ENCODE measurements around the gene RBP4.

The RBP4 gene

DNA sequence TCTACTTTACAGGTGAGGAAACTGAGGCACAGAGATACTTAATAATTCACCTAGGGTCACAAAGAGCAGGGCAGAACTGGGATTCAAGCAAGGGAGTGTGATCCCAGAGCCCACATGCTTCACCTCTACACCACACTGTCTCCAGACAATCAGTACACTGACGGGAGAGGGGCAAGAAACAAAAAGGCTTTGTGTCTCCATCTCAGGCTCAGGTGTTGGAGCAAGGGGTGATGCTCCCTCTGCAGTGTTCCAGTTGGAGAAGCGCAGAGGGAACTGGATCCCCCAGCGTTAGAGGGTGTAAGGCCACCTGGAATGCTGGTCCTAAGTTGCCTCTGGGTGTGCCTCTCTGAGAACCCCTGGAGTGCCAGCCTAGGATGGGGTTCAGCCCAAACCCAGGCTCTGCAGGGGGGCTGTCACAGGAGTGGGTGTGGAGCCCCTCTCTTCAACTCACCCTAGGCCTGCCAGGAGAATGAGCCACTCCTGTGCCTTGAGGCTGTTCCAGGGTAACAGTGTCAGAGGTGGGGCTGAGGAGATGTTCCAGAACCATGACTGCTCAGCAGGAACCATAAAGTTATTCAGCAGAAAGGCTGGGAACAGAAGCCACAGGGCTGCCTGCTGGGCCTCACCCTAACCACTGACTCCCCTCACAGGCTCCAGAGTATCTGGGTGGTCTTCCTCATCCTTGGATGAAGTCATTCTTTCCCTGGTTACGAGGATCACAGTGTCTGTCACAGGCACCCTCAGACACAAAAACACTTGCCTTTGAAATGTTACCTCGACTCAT is 5.5 kb downstream of the RBP4 start:
- no peak for DNase-seq

DNA sequence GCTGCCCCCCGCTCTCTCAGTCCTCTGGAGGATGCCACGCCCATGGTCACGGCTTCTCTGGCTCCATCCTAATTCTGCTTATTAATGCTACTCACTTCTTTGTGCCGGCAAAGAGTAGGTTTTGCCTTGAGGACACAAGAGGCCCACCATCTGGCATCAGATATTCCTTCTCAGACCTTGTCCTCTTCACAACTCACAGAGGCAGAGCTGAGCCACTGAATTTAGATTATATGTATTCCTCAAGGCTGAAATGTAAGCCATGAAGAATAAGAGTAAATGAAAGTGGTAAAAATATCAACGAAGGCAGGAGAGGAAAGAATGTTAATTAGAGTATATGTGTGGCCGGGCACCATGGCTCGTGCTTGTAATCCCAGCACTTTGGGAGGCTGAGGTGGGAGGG is 6.5 kb downstream of the RBP4 start:
- DNase-seq = no peak

DNA sequence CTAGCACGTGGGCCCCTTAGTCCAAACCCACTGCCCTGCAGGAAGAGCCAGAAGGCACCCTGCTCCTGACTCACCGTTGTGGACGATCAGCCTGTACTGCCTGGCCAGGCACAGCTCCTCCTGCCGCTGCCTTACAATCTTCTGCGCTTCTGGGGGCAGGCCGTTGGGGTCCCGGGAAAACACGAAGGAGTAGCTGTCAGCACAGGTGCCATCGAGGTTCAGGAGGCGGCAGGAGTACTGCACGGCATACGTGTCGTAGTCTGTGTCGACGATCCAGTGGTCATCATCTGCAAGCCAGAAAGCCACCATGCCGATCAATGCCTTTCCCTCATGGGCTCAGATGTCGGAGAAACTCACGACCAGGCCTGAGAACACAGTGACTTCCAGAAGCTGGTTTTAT is 7.3 kb downstream of the RBP4 start:
- DNase-seq = no peak

DNA sequence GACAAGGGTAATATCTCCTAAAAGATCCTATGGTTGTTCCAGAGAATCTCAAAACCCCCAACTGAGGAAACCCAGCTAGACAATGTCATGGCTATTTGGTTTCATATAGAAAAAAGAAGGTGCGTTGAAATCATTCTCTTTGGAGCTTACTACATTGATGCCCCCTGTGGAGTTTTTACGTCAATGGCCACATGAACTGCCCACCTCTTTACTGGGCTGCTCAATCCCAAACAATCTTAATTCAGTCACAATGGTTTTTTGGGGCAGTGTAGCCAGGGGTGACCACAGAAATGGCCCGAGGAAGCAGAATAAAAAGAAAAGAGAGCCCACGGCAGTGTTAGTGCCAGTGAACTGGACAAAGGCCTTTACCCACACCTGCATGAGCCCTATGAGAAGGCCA is 7.8 kb downstream of the RBP4 start:
- DNase-seq = no peak

DNA sequence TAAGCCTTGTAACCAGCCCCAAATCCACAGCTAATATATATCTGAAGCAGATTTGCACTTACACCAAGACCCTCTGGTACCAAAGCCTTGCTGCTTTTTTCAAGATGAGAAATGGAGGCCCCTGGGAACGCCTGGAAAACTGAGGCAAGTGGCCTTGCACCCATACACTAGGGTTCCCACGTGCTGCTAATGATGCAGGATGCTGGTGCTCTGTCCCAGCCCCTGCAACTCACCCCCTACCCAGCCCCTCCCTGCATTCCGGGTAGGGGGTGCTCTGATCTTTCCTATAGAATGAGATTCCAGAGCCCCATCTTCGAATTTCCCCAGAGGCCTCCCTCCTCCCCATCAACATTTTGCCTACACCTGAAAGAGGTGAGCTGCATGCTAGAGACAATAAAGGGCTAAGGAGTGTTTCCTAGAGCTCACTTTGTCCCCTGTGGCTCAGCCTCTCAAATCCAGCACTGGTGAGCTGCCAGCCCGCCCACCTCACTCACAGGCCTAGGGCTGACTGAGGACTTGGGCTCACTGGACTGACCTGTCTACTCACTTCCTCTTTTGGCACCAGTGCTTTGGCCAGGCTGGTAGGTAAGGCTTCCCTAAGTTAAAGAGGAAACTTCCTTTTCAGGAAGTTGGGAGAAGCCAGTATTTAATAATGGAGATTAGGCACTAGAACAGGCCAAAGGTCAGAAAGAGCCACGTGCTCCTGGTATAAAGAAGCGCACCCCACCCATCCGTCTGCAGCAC is 9.8 kb downstream of the RBP4 start:
- no peak for DNase-seq

DNA sequence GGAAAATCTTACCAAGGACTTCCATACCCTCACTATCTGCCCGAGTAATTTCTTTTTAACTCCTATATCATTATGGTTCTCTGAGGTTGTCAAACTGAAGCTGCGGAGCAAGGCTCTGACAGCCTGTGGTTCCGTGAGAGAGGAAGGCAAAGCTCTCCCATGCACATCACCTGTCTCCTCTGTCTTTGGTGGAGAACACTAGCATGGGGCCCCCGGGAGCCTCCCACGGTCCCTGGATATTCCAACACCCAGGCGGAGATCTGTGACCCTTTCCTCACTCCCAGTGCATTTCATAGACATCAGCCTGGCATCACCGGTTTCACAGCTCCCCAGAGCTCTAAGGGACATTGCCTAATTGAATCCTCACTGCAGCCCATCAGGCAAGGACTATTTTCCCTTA is 10.4 kb downstream of the RBP4 start:
- DNase-seq = no peak

DNA sequence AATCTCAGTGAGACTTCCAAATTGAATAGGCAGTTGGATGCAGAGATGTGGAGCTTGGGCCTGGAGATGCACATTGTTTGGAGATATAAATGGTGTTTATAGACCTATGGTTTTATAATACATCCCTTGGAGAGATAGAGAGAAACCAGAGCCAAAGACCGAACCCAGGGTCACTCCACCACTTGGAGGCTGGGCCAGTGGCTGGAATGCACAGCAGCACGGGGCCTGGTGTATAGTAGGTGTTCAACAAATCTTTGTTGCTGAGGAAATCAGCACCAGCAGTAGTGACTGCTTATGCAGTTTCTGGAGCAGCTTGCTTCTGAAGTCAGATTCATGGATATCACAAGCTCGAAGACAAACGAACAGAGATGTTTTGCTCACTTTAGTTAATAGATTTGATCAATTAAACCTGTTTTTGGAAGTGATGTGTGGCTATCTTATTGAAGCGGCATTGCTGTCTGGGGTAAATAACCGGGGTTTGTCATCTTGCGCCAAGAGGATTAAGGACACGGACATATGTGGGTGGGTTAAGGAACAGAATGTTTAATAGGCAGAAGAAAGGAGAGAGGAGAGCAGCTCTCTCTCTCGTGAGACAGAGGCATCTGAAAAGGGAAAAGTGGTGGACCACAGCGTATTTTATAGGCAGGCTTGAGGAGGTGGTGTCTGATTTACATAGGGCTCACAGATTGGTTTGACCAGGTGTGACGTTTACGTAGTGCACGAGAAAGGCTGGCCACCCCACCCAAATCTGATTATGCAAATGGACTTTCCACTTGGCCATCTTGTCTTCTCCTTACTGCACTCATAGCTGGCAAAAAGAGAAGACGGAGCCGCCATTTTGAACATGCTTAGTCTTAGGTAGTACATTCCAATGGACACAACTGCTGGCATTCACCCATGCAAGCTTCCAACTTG is 11.1 kb downstream of the RBP4 start:
- no peak for DNase-seq

DNA sequence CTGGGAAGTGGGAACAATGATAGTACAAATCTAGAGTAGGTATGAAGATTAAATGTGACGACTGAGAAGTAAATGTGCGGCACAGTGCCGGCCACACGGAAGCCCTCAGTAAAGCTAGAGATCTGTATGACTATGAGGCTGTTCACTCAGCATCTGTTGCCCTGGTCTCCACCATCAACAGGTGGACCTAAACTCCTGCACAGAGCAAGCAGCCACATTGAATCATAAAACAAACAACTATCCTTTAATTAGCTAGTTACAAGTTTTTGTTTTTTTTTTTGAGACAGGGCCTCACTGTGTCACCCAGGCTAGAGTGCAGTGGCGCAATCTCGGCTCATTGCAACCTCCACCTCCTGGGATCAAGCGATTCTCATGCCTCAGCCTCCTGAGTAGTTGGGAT is 16.6 kb downstream of the RBP4 start:
- no peak for DNase-seq

DNA sequence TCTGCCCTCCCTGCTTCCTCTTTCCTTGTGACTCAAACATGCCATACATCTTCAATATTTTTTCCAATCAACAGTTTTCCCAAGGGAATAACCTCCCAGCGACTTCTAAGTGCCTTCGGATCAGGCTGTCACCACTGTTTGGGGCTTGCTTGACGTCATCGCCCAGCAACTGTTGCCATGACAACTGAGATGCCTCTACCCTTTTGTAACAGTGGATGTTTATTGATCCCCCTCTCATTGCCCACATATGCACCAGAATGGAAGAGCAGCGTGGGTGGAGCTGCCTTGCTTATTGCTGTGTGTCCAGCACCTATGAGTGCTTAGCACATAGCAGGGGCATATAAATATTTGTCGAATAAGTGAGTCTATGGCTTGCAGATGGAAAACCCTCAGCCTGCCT is 20.2 kb downstream of the RBP4 start:
- DNase-seq = no peak

DNA sequence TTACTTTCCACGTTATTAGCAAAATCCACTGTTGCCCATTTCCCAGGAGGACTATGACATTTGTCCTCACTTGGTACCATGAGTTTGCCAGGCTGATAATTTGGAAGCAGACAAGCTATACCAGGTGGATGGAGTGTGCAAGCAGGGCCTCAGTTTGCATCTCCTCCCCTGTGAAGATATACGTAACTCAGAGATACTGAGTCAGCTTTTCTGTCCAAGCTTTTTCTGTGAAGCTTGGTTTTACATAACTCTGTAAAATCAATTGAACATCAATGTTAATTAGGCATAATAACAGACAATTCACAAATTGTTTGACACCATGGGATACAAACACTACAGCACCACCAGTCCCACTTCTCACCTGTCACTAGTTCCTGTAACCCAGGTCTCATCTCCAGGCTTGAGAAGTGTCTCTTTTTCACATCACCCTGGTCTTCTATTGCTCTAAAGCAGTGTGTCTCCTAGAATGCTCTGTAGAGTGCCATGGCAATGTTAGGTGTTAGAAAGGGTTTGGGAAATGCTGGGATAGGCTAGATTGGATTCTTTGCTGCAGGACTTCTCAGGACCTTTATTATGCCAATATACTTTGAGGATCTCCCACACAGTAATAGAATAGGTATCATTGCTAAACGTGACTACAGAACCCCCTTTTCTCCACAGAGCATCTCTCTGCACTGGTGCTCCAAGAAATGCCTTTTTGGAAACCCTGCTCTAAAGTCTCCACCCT is 20.9 kb downstream of the RBP4 start:
- DNase-seq = no peak

DNA sequence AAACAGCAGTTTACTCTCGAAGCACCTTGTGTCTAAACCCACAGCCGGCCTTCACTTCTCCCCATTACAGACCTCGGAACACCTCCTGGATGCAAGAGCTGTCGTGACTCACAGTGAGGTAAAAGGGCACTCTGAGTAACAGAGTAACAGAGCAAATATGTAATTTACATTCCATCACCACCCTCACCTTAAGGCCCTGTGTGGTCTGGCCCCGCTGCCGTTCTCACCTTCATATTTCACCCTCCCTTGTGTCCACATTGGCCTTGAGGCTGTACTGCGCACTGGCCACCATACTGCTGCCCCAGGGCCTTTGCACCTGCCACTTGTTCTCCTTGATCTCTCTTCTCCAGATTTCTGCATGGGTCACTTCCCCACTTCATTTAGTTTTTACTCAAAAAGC is 21.9 kb downstream of the RBP4 start:
- no peak for DNase-seq

DNA sequence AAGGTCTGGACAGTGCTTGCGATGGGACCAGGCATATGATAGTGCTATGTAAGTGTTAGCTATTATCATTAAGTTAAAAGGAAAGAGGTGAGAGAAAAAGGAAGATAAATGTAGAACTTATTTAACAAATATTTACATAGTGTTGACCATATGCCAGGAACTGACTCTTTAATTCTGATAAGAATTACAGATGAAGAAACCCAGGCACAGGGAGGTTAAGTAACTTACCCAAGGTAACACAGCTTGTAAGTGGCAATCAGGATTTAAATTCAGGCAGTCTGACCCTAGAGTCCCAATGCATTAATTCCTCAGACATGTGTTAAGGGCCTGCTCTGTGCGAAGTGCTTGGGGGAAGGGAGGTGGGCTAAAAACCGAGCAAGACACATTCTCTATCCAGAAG is 23.5 kb downstream of the RBP4 start:
- no peak for DNase-seq

DNA sequence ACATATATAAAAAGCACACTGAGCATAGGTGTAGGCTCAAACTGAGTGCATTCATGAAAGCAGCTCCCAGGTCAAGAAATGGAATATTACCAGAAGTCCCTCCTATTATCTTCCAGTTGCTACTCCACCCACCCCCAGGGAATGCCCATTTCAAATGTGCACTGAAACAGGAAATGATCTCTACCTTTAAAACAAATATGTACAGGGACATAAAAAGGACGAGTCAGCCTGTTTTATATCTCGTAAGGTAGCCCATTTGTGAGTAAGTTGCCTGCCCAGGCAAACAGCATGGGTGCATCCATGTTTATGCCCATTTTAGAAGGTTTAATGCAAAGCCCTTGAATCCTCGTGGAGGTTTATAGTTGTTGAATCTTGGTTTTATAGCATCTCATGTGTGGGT is 24.1 kb downstream of the RBP4 start:
- no peak for DNase-seq

DNA sequence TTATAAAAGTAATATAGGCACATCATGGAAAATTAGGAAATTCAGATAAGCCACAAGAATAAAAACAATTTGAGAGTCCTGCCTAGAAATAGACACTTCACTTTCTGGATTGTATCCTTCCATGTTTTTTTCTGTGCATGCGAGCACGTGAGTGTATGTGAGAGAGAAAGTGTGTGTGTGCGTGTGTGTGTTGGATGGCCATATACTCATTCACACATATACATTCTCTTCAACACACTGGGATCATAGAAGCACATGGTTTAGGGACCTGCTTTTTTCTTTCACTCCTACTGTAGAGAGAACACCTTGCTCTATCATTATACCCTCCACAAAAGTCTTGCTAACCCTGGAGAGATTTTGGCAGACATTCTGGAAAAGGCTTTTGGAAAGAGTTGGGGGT is 27.1 kb downstream of the RBP4 start:
- DNase-seq = no peak

DNA sequence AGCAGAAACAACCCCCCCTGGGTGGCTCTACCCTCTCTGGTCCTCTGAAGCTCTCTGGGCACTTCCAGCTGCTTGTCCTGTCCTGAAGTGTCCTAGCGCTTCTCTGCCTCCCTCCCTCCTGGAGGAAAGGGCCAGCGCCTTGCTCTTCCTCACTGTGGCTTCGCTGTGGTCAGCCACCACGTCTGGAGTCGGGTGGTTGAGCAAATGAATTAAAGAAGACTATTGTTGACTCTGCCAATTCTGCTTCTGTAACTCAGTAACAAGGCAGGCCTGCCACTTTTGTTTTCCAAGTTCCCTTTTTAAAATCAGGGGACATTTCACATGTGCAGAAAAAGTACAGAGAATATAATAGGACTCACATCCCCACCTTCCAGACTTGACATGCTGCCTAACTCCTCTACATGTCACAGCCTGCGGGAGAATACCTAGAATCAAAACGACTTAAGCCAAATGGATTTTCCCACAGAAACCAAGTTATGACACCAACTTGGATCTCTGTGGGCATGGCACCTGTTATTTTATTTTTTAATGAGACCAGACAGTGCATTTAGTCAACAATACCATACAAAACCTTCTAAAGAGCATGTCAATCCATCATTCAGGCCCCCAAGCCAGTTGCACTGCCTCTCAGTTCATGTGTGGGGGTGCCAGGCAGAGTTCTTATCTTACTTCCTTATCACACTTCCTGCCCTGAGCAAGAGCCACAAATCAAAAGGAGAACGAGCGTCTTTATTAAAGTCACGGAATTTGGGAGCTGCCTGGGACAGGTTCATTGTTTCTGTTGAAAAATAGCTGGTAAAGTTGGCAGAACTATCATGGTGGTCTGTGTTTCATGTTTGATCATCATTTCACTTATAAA is 27.8 kb downstream of the RBP4 start:
- DNase-seq = no peak

DNA sequence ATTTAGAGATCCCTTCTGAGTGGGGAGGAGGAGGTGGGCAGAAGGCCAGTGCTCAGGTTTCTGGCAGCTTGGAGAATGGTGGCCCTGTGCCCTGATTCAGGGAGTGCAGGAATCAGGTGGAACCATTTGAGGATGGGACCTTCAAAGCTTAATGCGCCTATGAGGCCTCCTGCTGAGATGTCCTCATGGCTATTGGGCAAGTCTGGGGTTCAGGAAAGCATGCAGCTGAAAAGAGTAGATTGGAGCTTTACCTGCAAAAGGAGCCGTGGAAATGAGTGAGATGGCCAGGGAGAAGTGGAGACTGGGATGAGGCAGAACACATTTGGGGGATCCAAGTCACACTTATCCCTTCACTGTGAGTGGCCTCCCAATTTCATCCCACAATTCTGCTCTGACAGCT is 28.4 kb downstream of the RBP4 start:
- DNase-seq = no peak

DNA sequence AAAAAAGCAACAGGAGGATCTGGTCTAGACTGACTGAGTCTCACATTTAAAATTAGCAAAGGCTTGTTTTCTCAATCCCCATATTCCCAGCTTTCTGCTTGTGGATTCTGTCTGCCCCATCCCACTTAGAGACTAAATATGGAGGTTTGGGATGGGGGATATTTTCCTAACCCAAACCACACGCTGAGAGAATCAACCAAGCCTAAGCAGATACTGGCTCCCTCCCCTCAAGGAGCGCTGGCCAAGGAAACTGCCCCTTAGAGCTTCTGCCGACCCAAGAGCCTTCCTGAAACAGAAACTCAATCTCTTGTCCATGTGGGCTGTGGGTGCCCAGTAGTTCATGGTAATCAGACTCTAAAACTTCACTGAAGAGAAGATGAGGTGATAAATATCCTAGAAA is 30.7 kb downstream of the RBP4 start:
- DNase-seq = no peak

DNA sequence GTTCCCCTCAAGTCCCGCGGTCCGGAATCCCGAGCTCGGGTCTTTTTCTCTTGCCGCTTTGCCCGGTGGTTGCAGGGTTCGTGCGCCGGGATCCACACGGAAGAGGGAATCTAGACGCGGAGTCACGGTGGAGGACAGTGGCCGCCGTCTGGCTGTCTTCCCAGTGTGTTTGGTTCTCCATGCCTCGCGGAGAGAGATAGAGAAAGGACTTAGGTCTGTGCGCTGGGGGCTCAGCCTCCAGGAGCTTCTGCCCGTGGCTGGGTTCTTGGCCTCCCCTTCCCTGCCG is 33.0 kb downstream of the RBP4 start:
- DNase-seq = no peak

DNA sequence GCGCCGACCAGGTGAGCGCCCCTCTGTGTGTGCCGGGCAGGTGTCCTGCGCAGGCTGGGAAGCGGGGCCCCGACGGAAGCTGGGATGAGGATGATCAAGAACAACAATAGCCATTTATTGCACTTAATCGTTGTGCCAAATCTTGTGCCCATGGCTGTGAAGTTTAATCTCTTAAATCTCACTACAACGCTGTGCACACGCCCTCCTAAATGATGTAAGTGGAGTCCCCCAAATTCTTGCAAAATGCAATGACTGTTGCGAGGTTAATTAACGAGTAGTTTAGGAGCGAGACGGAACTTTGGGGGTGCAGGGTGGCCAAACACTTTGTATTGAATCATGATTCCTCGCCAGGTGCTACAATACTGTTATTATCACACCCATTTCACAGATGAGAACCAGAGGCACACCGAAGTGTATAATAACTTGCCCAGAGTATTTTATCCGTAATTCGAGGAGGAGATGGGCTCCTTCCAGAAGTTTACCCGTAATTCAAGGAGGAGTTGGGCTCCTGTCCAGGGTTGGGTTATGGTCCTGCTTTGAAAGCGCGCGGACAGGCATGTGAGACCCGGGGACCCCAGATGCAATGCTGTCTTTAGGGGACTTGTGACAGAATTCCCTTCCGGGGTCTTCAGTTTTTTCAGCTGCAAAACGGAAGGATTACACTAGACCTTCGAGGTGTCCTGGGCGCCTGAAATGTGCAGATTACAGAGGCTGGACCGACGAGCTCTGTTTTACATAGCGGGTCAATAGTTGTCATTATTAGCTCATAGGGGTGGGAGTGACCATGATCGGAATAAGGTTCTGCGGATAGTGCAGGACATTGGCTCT is 33.5 kb downstream of the RBP4 start:
- no peak for DNase-seq

DNA sequence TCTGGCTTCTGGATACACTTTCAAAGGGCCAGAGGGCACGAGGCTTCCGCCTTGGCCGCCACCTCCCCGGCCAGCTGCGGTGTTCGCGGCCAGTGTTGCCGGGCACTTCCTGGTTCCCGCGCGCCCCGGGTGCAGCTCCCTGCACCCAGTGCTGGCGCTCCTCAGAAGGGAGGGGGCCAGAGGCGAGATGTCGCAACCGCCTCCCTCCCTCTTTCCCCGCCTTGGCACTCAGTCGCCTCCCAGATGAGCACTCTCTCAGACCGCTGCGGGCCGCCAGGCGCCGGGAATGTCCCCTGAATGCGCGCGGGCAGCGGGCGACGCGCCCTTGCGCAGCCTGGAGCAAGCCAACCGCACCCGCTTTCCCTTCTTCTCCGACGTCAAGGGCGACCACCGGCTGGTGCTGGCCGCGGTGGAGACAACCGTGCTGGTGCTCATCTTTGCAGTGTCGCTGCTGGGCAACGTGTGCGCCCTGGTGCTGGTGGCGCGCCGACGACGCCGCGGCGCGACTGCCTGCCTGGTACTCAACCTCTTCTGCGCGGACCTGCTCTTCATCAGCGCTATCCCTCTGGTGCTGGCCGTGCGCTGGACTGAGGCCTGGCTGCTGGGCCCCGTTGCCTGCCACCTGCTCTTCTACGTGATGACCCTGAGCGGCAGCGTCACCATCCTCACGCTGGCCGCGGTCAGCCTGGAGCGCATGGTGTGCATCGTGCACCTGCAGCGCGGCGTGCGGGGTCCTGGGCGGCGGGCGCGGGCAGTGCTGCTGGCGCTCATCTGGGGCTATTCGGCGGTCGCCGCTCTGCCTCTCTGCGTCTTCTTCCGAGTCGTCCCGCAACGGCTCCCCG is 34.4 kb downstream of the RBP4 start, which contains the start of gene FFAR4:
FFAR4 (plus strand) TSS at position 231 of the 842 bp plus-strand sequence; CDS start at position 287, 56 bp downstream.
- DNase-seq = no peak

All from CD4-positive, alpha-beta T cell treated with Interleukin-21 for 1 hour (primary cell).